ENCODE measurements around the gene CALR3. TPM values are rescaled to one million over a fixed set of nuclear protein-coding genes. Genes with fewer than 3 reads are reported as not detected.

Gene CALR3
- total and polyA plus RNA-seq, 2 of the 13 experiments (the other 11 are each of a cell fraction or from before 2014, with no cell fraction given) = not detected

- TF ChIP-seq PRDM15 (CRISPR knock-in tag; IDR thresholded peaks at IDR 0.05) (no peak), NR2F1 (CRISPR knock-in tag; IDR thresholded peaks at IDR 0.05) (no peak; a peak in 1 of 4 replicates), ZNF850 (CRISPR knock-in tag; conservative IDR thresholded peaks at IDR 0.05) (no peak), FOXC1 (CRISPR knock-in tag; IDR thresholded peaks at IDR 0.05; ENCODE audit: borderline replicate concordance) (no peak), HOXA3 (CRISPR knock-in tag; IDR thresholded peaks at IDR 0.05) (peak; percentile 42; the same call in 1 of the 2 replicates), HES4 (CRISPR knock-in tag; IDR thresholded peaks at IDR 0.05; ENCODE audit: borderline replicate concordance) (no peak), ZBTB42 (CRISPR knock-in tag; IDR thresholded peaks at IDR 0.05) (no peak), TERF1 (CRISPR knock-in tag; IDR thresholded peaks at IDR 0.05) (no peak), ZNF572 (CRISPR knock-in tag; IDR thresholded peaks at IDR 0.05) (no peak), FOSL1 (CRISPR knock-in tag; IDR thresholded peaks at IDR 0.05; ENCODE audit: borderline replicate concordance) (no peak), ZNF678 (CRISPR knock-in tag; IDR thresholded peaks at IDR 0.05) (no peak), HNF1B (CRISPR knock-in tag; IDR thresholded peaks at IDR 0.05) (peak; percentile 71; the same call in 1 of the 2 replicates), SYNCRIP (IDR thresholded peaks at IDR 0.05; ENCODE audit: insufficient read depth, low read depth, low read length) (no peak), IRF9 (CRISPR knock-in tag; IDR thresholded peaks at IDR 0.05; ENCODE audit: borderline replicate concordance) (no peak), ZNF17 (CRISPR knock-in tag; IDR thresholded peaks at IDR 0.05) (no peak), PRDM10 (CRISPR knock-in tag; IDR thresholded peaks at IDR 0.05; ENCODE audit: low read depth) (peak; percentile 70; the same call in 1 of the 2 replicates), NR1H2 (CRISPR knock-in tag; IDR thresholded peaks at IDR 0.05; ENCODE audit: borderline replicate concordance, low read depth) (no peak)
Observed at GRCh38 chr19:16446724-16447368, 49.1 kb downstream of the CALR3 start (continued).
